ENCODE measurements around the gene NR3C2.

DNA sequence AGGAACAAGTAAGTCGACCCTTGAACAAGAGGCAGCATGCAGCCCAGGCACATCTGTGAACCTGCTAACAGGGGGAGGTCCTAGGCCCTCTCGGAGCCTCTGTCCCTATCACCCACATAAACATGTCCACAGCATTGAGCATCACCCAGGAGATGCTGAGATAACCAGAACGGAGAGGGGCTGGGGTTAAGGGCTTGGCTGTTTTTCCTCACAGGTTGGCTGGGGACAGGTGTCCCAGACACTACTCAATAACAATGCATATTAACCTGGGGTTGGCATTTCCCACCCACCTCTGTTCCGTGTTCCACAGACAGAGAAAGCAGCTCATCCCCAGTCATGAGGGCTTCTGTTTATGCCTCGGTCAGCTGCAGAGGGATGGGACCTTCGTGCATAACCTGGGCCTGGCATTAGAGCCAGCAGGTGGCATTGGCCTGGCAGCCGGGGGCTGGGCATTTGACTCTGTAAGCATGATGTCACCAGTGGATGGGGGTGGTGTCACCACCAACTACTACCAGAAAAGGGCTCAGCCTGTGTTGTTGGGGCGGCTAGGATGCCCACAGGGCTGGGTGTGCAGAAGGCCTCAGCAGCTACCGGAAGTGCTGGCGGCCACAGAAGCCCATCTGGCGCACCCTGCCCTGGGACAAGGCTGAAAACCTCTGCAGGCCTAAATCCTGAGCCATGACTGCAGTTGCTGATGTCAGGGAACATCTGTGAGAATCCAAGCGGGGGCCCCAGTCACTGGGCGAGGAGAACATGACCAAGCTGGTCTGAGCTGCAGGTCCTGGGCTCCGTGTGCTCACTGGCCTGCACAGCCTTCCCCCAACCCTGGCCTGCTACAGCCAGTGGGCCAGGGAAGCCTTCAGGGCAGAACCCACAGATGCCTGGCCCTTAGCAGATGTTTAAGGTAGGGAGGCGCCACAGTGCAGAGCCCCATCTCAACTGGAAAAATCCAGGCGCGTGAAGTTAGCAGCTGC lies 351.4 kb downstream of the NR3C2 start:
- TF ChIP-seq, protein P1, sequence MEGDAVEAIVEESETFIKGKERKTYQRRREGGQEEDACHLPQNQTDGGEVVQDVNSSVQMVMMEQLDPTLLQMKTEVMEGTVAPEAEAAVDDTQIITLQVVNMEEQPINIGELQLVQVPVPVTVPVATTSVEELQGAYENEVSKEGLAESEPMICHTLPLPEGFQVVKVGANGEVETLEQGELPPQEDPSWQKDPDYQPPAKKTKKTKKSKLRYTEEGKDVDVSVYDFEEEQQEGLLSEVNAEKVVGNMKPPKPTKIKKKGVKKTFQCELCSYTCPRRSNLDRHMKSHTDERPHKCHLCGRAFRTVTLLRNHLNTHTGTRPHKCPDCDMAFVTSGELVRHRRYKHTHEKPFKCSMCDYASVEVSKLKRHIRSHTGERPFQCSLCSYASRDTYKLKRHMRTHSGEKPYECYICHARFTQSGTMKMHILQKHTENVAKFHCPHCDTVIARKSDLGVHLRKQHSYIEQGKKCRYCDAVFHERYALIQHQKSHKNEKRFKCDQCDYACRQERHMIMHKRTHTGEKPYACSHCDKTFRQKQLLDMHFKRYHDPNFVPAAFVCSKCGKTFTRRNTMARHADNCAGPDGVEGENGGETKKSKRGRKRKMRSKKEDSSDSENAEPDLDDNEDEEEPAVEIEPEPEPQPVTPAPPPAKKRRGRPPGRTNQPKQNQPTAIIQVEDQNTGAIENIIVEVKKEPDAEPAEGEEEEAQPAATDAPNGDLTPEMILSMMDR (IDR thresholded peaks at IDR 0.05; ENCODE audit: insufficient read depth, low read depth, low read length), result no peak
- TF ChIP-seq EZH2 (IDR thresholded peaks at IDR 0.05; ENCODE audit: insufficient read depth, low read length), result no peak
